Activated CD8-positive, alpha-beta T cell treated with anti-CD3 and anti-CD28 coated beads for 36 hours (primary cell): ENCODE data around the gene SLC39A11. TPM values are rescaled to one million over a fixed set of nuclear protein-coding genes. Genes with fewer than 3 reads are reported as not detected.

Source experiments
- ATAC-seq: fragments of 200-7000 bp; cut with Tn5 transposase; one replicate; pipeline ENCODE4 v1.10.0; 2021; ENCODE audit warnings: mild to moderate bottlenecking, moderate library complexity
- CTCF ChIA-PET: fragments of 350-600 bp; sonication (Branson Sonifier 250); formaldehyde crosslinking; loops from one replicate; lab custom pipeline; 2021; ENCODE audit warnings: antibody characterized with exemption; lab: Charles Lee
- POLR2A ChIA-PET: fragments of 350-600 bp; sonication (Branson Sonifier 250); formaldehyde crosslinking; loops from one replicate; lab custom pipeline; 2021; ENCODE audit warnings: antibody characterized with exemption; lab: Charles Lee
- DNase-seq: peaks from one replicate; pipeline ENCODE4 v3.0.0-alpha.2; 2020
- H3K27ac Mint-ChIP-seq: one replicate; pipeline ENCODE4 v1.8.0; 2021; ENCODE audit warnings: mild to moderate bottlenecking, mixed read lengths
- H3K27me3 Mint-ChIP-seq: one replicate; pipeline ENCODE4 v1.8.0; 2021; ENCODE audit warnings: mixed read lengths
- H3K36me3 Mint-ChIP-seq: one replicate; pipeline ENCODE4 v1.8.0; 2021; ENCODE audit warnings: low read depth, mixed read lengths
- H3K4me1 Mint-ChIP-seq: one replicate; pipeline ENCODE4 v1.8.0; 2021; ENCODE audit warnings: low read depth, mixed read lengths
- H3K4me3 Mint-ChIP-seq: one replicate; pipeline ENCODE4 v1.8.0; 2021; ENCODE audit warnings: mild to moderate bottlenecking, moderate library complexity, mixed read lengths
- H3K9me3 Mint-ChIP-seq: one replicate; pipeline ENCODE4 v1.8.0; 2021; ENCODE audit warnings: mixed read lengths
- CTCF ChIP-seq: fragments of 200-600 bp; IDR thresholded peaks from one replicate; pipeline ENCODE4 v1.8.0; 2022; ENCODE audit warnings: antibody characterized with exemption, mild to moderate bottlenecking
- intact Hi-C: fragments of 100-400 bp; cut with micrococcal nuclease; formaldehyde crosslinking; loops from one replicate; pipeline ENCODE4 v1.10.0; 2022
- total RNA-seq, 2 experiments: library from RNA; stranded (reverse); gene quantifications; one replicate each; pipeline ENCODE4 v1.2.3, GENCODE V29; 2021

The SLC39A11 gene
- total RNA-seq, 2 experiments from 2014 or later = 14.4 to 14.9 TPM

- H3K4me3 Mint-ChIP-seq = no peak overlapping the region
- DNase-seq (no peak), ATAC-seq (no peak)
- H3K4me1 Mint-ChIP-seq = no peaks in the 10 kb centered on the region
- ChIA-PET POLR2A (no interaction called here), CTCF (interaction anchor here (1.4 kb wide), 1 partner anchor 571 kb away, joined by 3 read pairs; no protein-coding TSS in a partner anchor)
- H3K9me3 Mint-ChIP-seq = no peaks in the 10 kb centered on the region
- H3K27me3 Mint-ChIP-seq = no peaks in the 10 kb centered on the region
- intact Hi-C loops = no loop called here
- no peak for TF ChIP-seq CTCF
- H3K27ac Mint-ChIP-seq = no peak overlapping the region
- H3K36me3 Mint-ChIP-seq = no peaks in the 10 kb centered on the region
Measured at GRCh38 chr17:73130977-73131376, 38.5 kb upstream of the SLC39A11 start.

- DNase-seq (no peak), ATAC-seq (no peak)
- CTCF ChIA-PET = no interaction called here
- H3K4me1 Mint-ChIP-seq = no peaks in the 10 kb centered on the region
- no peaks in the 10 kb centered on the region for H3K36me3 Mint-ChIP-seq
- no peak overlapping the region for H3K27ac Mint-ChIP-seq
- H3K27me3 Mint-ChIP-seq = no peaks in the 10 kb centered on the region
- no peak overlapping the region for H3K4me3 Mint-ChIP-seq
- intact Hi-C loops = no loop called here
- no peaks in the 10 kb centered on the region for H3K9me3 Mint-ChIP-seq
- POLR2A ChIA-PET = no interaction called here
- no peak for TF ChIP-seq CTCF
Measured at GRCh38 chr17:73128496-73128895, 36.0 kb upstream of the SLC39A11 start.

GRCh38 chr17:73126716-73127473 is 34.4 kb upstream of the SLC39A11 start:
- no peak for TF ChIP-seq CTCF
- no peak overlapping the region for H3K4me3 Mint-ChIP-seq
- POLR2A ChIA-PET = no interaction called here
- CTCF ChIA-PET = no interaction called here
- H3K9me3 Mint-ChIP-seq = no peaks in the 10 kb centered on the region
- H3K27me3 Mint-ChIP-seq = no peaks in the 10 kb centered on the region
- no peaks in the 10 kb centered on the region for H3K4me1 Mint-ChIP-seq
- no peak overlapping the region for H3K27ac Mint-ChIP-seq
- H3K36me3 Mint-ChIP-seq = no peaks in the 10 kb centered on the region
- no peak for ATAC-seq
- intact Hi-C loops = no loop called here
- DNase-seq = no peak

- DNase-seq (no peak), ATAC-seq (no peak)
- ChIA-PET CTCF (no interaction called here), POLR2A (no interaction called here)
- H3K9me3 Mint-ChIP-seq = no peaks in the 10 kb centered on the region
- no peaks in the 10 kb centered on the region for H3K4me1 Mint-ChIP-seq
- intact Hi-C loops = no loop called here
- TF ChIP-seq CTCF = no peak
- H3K36me3 Mint-ChIP-seq = no peaks in the 10 kb centered on the region
- no peak overlapping the region for H3K27ac Mint-ChIP-seq
- no peaks in the 10 kb centered on the region for H3K27me3 Mint-ChIP-seq
- H3K4me3 Mint-ChIP-seq = no peak overlapping the region
Measured at GRCh38 chr17:73123606-73124320, 31.3 kb upstream of the SLC39A11 start.
